Measurements from ENCODE around the gene PHF5A.
"Not testable (repeated sequence)": the region's sequence is repeated elsewhere in the genome, so short reads cannot be mapped to it uniquely, and the experiment has no call there.

The PHF5A gene

GRCh38 chr22:41446639-41447434, 21.7 kb downstream of the PHF5A start, which contains the start of gene TOB2:
TOB2 (minus strand) TSS chr22:41446801; CDS start chr22:41437345, 9,456 bp downstream.
- peak; percentile 94 for DNase-seq (ENCODE audit: low spot score)

- DNase-seq (ENCODE audit: low spot score), result peak; percentile 8
Measured at GRCh38 chr22:41446057-41446501, 22.4 kb downstream of the PHF5A start.

GRCh38 chr22:41445129-41446056, 23.1 kb downstream of the PHF5A start:
- DNase-seq (ENCODE audit: low spot score), result peak; percentile 30

GRCh38 chr22:41444360-41445128, 23.9 kb downstream of the PHF5A start:
- DNase-seq (ENCODE audit: low spot score), result peak; percentile 95

GRCh38 chr22:41442240-41442792, 26.2 kb downstream of the PHF5A start:
- no peak for DNase-seq (ENCODE audit: low spot score)

GRCh38 chr22:41440511-41440910, 28.0 kb downstream of the PHF5A start:
- not testable (repeated sequence) for DNase-seq (ENCODE audit: low spot score)

- DNase-seq (ENCODE audit: low spot score), result no peak
Measured at GRCh38 chr22:41437198-41437597, 31.3 kb downstream of the PHF5A start.

- DNase-seq (ENCODE audit: low spot score), result no peak
Measured at GRCh38 chr22:41436322-41437113, 32.0 kb downstream of the PHF5A start.

GRCh38 chr22:41435560-41435959, 32.9 kb downstream of the PHF5A start:
- no peak for DNase-seq (ENCODE audit: low spot score)

GRCh38 chr22:41434361-41435003, 34.0 kb downstream of the PHF5A start:
- not testable (repeated sequence) for DNase-seq (ENCODE audit: low spot score)

GRCh38 chr22:41433480-41433879, 35.0 kb downstream of the PHF5A start:
- not testable (repeated sequence) for DNase-seq (ENCODE audit: low spot score)

GRCh38 chr22:41431656-41432055, 36.8 kb downstream of the PHF5A start:
- DNase-seq (ENCODE audit: low spot score), result no peak

- no peak for DNase-seq (ENCODE audit: low spot score)
Measured at GRCh38 chr22:41429951-41430332, 38.5 kb downstream of the PHF5A start.

- DNase-seq (ENCODE audit: low spot score), result no peak
Measured at GRCh38 chr22:41429232-41429950, 39.1 kb downstream of the PHF5A start.

- peak; percentile 50 for DNase-seq (ENCODE audit: low spot score)
Measured at GRCh38 chr22:41425660-41426365, 42.7 kb downstream of the PHF5A start.

- no peak for DNase-seq (ENCODE audit: low spot score)
Measured at GRCh38 chr22:41418717-41419116, 49.8 kb downstream of the PHF5A start.

- DNase-seq (ENCODE audit: low spot score), result no peak
Measured at GRCh38 chr22:41417622-41418390, 50.7 kb downstream of the PHF5A start.

- DNase-seq (ENCODE audit: low spot score), result no peak
Measured at GRCh38 chr22:41415554-41415953, 52.9 kb downstream of the PHF5A start.
